ENCODE measurements around the gene SYNGR3. TPM values are rescaled to one million over a fixed set of nuclear protein-coding genes. Genes with fewer than 3 reads are reported as not detected.
A peak's percentile ranks its signal among the peaks of the same experiment; 100 is the strongest.
"Not testable (repeated sequence)": the region's sequence is repeated elsewhere in the genome, so short reads cannot be mapped to it uniquely, and the experiment has no call there.

SYNGR3 gene
- total RNA-seq, 4 donors from 2014 or later: 2.1 to 5.6 (median 3.3) TPM

DNA sequence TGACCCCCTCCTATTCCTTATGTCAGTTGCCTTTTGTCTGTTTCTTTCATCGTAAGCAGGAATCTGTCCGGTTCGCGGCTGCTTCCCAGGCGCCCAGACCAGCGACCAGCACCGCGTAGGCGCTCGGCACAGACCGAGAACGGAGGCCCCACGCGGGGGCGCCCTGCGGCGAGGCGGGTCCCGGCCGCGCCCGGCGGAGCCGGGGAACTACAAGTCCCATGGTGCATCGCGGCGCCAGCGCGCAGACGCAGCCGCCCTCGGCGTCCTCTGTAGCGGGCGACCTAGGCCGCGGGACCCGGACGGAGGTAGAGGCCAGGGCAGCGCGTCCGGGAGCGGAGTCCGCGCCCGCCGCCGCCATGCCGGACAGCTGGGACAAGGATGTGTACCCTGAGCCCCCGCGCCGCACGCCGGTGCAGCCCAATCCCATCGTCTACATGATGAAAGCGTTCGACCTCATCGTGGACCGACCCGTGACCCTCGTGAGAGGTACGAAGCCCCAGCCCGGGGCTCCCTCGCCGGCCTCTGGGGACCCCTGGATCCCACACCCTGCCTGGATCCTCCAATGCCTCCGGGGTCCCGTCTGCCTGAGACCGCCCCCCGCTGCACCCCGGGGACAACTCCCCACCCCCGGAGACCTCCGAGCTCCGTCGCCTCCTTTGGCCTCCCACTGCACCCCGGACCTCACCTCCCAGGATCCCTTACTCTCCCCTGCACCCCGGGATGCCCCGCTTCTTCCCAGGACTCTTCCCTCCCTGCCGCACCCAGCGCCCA, 30.3 kb upstream of the SYNGR3 start, which contains the start of gene NDUFB10:
Gene NDUFB10, plus strand, starts transcription at position 270 of the 771 bp plus-strand sequence. Its CDS starts 87 bp downstream, at position 357.
- Histone ChIP-seq H3K36me3 (peaks cover 25 to 35% (median 26%) of the 10 kb centered on the region in 4 donors), H3K27me3 (no peaks in the 10 kb centered on the region), H3K4me1 (peaks cover 33 to 52% (median 38%) of the 10 kb centered on the region in 4 donors), H3K27ac (replicated peaks in 1 of 4) (peak within 1 kb of the TSS; percentile 86 to 92 (median 88)), H3K9me3 (no peaks in the 10 kb centered on the region), H3K4me3 (peak within 1 kb of the TSS; percentile 69 to 86 (median 79))
- DNase-seq (ENCODE audit: extremely low spot score): peak; percentile 97
- intact Hi-C loops (cut with DNase I): no loop called here
- 2% methylated on average over 26 of the region's 79 CpGs for WGBS
- TF ChIP-seq EP300 (IDR thresholded peaks at IDR 0.05) (no peak), POLR2A (IDR thresholded peaks at IDR 0.05; ENCODE audit: low read depth) (peak; percentile 65), POLR2AphosphoS5 (IDR thresholded peaks at IDR 0.05) (peak; percentile 93 to 95)
- TF ChIP-seq, protein P1, sequence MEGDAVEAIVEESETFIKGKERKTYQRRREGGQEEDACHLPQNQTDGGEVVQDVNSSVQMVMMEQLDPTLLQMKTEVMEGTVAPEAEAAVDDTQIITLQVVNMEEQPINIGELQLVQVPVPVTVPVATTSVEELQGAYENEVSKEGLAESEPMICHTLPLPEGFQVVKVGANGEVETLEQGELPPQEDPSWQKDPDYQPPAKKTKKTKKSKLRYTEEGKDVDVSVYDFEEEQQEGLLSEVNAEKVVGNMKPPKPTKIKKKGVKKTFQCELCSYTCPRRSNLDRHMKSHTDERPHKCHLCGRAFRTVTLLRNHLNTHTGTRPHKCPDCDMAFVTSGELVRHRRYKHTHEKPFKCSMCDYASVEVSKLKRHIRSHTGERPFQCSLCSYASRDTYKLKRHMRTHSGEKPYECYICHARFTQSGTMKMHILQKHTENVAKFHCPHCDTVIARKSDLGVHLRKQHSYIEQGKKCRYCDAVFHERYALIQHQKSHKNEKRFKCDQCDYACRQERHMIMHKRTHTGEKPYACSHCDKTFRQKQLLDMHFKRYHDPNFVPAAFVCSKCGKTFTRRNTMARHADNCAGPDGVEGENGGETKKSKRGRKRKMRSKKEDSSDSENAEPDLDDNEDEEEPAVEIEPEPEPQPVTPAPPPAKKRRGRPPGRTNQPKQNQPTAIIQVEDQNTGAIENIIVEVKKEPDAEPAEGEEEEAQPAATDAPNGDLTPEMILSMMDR (IDR thresholded peaks at IDR 0.05): peak; percentile 67 to 83 (median 72)

- no peak for TF ChIP-seq EP300 (IDR thresholded peaks at IDR 0.05)
- TF ChIP-seq, protein P1 (IDR thresholded peaks at IDR 0.05): no peak
- no peak for TF ChIP-seq POLR2A (IDR thresholded peaks at IDR 0.05; ENCODE audit: low read depth)
- TF ChIP-seq POLR2AphosphoS5 (IDR thresholded peaks at IDR 0.05): no peak
- 57% methylated on average over 18 of the region's 20 CpGs for WGBS
- H3K27ac ChIP-seq (replicated peaks in 1 of 4): peak overlapping the region in 3 of 4 donors; percentile 86 to 92 (median 87)
- intact Hi-C loops (cut with DNase I): no loop called here
- H3K27me3 ChIP-seq: no peaks in the 10 kb centered on the region
- peak overlapping the region; percentile 69 to 86 (median 79) for H3K4me3 ChIP-seq
- peaks cover 25 to 35% (median 26%) of the 10 kb centered on the region in 4 donors for H3K36me3 ChIP-seq
- H3K4me1 ChIP-seq: peaks cover 39 to 62% (median 46%) of the 10 kb centered on the region in 4 donors
- H3K9me3 ChIP-seq: no peaks in the 10 kb centered on the region
- DNase-seq (ENCODE audit: extremely low spot score): no peak
Observed at GRCh38 chr16:1960665-1961630, 28.8 kb upstream of the SYNGR3 start.

GRCh38 chr16:1961651-1962067, 28.1 kb upstream of the SYNGR3 start:
- DNase-seq (ENCODE audit: extremely low spot score): no peak

DNA sequence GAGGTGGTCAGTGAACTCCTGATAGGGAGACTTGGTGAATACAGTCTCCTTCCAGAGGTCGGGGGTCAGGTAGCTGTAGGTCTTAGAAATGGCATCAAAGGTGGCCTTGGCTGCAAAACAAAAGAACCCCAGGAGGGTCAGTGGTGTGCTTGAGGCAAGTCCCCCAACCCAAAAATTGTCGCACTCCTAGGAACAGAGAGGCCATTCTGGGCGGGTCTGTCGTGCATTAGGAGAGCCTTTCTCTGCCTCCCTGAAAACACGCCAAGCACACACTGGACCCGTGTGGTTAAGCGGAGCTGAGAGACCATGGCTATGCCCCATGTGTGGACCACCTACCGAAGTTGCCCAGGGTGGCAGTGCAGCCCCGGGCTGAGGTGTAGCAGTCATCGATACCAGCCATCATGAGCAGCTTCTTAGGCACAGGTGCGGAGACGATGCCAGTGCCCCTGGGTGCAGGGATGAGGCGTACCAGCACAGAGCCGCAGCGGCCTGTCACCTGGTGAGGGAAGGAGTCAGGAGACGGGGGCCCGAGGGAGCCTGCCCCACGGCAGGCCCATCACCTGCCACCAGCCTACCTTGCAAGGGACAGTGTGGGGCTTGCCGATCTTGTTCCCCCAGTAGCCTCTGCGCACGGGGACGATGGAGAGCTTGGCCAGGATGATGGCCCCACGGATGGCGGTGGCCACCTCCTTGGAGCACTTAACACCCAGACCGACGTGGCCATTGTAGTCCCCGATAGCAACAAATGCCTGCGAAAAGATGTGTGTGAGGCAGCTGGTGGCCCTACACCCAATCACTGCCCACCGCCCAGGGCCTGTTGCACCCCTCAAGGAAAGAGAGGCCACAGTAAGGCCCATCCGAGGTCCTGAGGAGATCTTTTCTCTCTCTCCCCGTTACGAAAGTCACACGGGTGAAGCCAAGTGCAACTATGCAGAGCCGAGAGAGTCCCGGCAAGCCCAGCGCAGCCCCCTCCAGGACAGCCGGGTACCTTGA, 27.3 kb upstream of the SYNGR3 start:
- DNase-seq (ENCODE audit: extremely low spot score); H3K27me3 ChIP-seq; H3K9me3 ChIP-seq; intact Hi-C loops (cut with DNase I): not testable (repeated sequence)
- H3K27ac ChIP-seq (replicated peaks in 1 of 4): peak overlapping the region in 1 of 4 donors; percentile 44
- 89% methylated on average over 16 of the region's 37 CpGs for WGBS
- H3K36me3 ChIP-seq: peaks cover 25 to 35% (median 26%) of the 10 kb centered on the region in 4 donors
- H3K4me3 ChIP-seq: peak overlapping the region in 1 of 4 donors; percentile 94
- H3K4me1 ChIP-seq: peaks cover 43 to 71% (median 51%) of the 10 kb centered on the region in 4 donors

More at GRCh38 chr16:1961651-1962067, 28.1 kb upstream of the SYNGR3 start:
- peaks cover 25 to 35% (median 26%) of the 10 kb centered on the region in 4 donors for H3K36me3 ChIP-seq
- TF ChIP-seq EP300 (IDR thresholded peaks at IDR 0.05) (no peak), POLR2AphosphoS5 (IDR thresholded peaks at IDR 0.05) (no peak), POLR2A (IDR thresholded peaks at IDR 0.05; ENCODE audit: low read depth) (no peak)
- TF ChIP-seq, protein P1 (IDR thresholded peaks at IDR 0.05): no peak
- H3K27ac ChIP-seq (replicated peaks in 1 of 4): no peak overlapping the region
- H3K9me3 ChIP-seq: no peaks in the 10 kb centered on the region
- H3K27me3 ChIP-seq: no peaks in the 10 kb centered on the region
- H3K4me3 ChIP-seq: no peak overlapping the region
- WGBS: 53% methylated on average over 6 of the region's 6 CpGs
- intact Hi-C loops (cut with DNase I): no loop called here
- peaks cover 43 to 69% (median 51%) of the 10 kb centered on the region in 4 donors for H3K4me1 ChIP-seq

Measured in esophagus muscularis mucosa (tissue), 4 donors.